Pancreas (tissue), 10 donors: Measurements from ENCODE around the gene LUC7L. TPM values are rescaled to one million over a fixed set of nuclear protein-coding genes. Genes with fewer than 3 reads are reported as not detected.
A peak's percentile ranks its signal among the peaks of the same experiment; 100 is the strongest.

Experiments used
- ATAC-seq, 4 donors: fragments of 200-7000 bp; cut with Tn5 transposase; one replicate each; pipeline versions ENCODE4 v1.8.0 to v1.9.1; 2020; ENCODE audit warnings: mild to moderate bottlenecking in 4 of 4, moderate library complexity in 4 of 4
- DNase-seq, 6 donors: peaks; one replicate each; pipeline ENCODE4 v3.0.0-alpha.2; 2020
- FAIRE-seq: peaks from 2 replicates; lab custom pipeline; 2012; peaks lifted over from hg19 to GRCh38; lab: Jason Lieb, UNC
- H3K27ac ChIP-seq, 4 donors: fragments of 200-600 bp; sonication (generic); 1 replicate in 3 of 4; 2 replicates in 1 of 4; pipeline versions ENCODE4 v1.5.0 to v1.8.0; 2020
- H3K27me3 ChIP-seq, 4 donors: fragments of 200-600 bp; one replicate each; pipeline ENCODE4 v1.8.0; 2021
- H3K36me3 ChIP-seq, 3 donors: fragments of 200-600 bp; sonication (generic) in 1 of 3; one replicate each; pipeline versions ENCODE4 v1.5.0 to v1.8.0; 2020 to 2021
- H3K4me1 ChIP-seq, 3 donors: fragments of 200-600 bp; one replicate each; pipeline ENCODE4 v1.8.0; 2021
- H3K4me3 ChIP-seq, 4 donors: fragments of 200-600 bp; sonication (generic) in 2 of 4; one replicate each; pipeline versions ENCODE4 v1.5.0 to v1.8.0; 2020 to 2021
- H3K9me3 ChIP-seq, 4 donors: fragments of 200-600 bp; one replicate each; pipeline ENCODE4 v1.8.0; 2021
- WGBS, 2 donors: extraction: QIAGEN DNeasy Blood & Tissue Kit; methylation state at CpG; one replicate each; pipeline ENCODE4 v1.1.7; 2013; 5-methylcytosine and 5-hydroxymethylcytosine counted together
- intact Hi-C, 3 donors: fragments of 100-400 bp; cut with DNase I; formaldehyde crosslinking; loops; one replicate each; pipeline versions ENCODE4 v1.11.1 to v1.14.2; 2022
- polyA plus RNA-seq, 2 donors: library from polyadenylated mRNA; stranded (reverse); fragments of 200-250 nt; gene quantifications; one replicate each; pipeline ENCODE4 v1.2.3, GENCODE V29; 2013
- total RNA-seq, 6 donors: library from RNA; stranded (reverse); fragmentation: NEBNext Ultra II Directional in 4 of 6; extraction: Animal tissue kit (Norgen Biotek cat#: 25700) in 4 of 6; gene quantifications; one replicate each; pipeline versions ENCODE4 v1.2.1 to v1.2.4, GENCODE V29; 2021 to 2023
- TF ChIP-seq, protein P1 (sequence below), 4 donors: fragments of 200-600 bp; sonication (generic) in 3 of 4; IDR thresholded peaks; one replicate each; pipeline versions ENCODE4 v1.5.0 to v1.8.0; 2021; ENCODE audit warnings: antibody characterized with exemption in 4 of 4
- donor health status: healthy with polysubstance abuse.
- donor health status: DM: no; HTN: no; CAD: no; lungs with moderate emphysema.
- donor health status: DM: no; HTN: no; CAD: no.
- donor health status: control.
- donor health status: control.
- donor health status: Bipolar disorder and iron deficiency.
- donor health status: DM: yes; HTN: yes; CAD: no.
- donor health status: DM: no; HTN: no; CAD: no.
- donor health status: DM: no; HTN: no; CAD: no.
- donor health status: DM: yes; HTN: yes; CAD: no.

The LUC7L gene
- total and polyA plus RNA-seq, 8 donors = 20.6 to 333 (median 37.5) TPM

- Histone ChIP-seq H3K4me1 (no peaks in the 10 kb centered on the region), H3K4me3 (no peak overlapping the region), H3K36me3 (peaks cover 10 to 61% (median 23%) of the 10 kb centered on the region in 3 donors), H3K27me3 (no peaks in the 10 kb centered on the region), H3K27ac (no peak overlapping the region), H3K9me3 (no peaks in the 10 kb centered on the region)
- 92 to 95% methylated on average over 34 of the region's 34 CpGs for WGBS, 2 donors
- TF ChIP-seq, protein P1, sequence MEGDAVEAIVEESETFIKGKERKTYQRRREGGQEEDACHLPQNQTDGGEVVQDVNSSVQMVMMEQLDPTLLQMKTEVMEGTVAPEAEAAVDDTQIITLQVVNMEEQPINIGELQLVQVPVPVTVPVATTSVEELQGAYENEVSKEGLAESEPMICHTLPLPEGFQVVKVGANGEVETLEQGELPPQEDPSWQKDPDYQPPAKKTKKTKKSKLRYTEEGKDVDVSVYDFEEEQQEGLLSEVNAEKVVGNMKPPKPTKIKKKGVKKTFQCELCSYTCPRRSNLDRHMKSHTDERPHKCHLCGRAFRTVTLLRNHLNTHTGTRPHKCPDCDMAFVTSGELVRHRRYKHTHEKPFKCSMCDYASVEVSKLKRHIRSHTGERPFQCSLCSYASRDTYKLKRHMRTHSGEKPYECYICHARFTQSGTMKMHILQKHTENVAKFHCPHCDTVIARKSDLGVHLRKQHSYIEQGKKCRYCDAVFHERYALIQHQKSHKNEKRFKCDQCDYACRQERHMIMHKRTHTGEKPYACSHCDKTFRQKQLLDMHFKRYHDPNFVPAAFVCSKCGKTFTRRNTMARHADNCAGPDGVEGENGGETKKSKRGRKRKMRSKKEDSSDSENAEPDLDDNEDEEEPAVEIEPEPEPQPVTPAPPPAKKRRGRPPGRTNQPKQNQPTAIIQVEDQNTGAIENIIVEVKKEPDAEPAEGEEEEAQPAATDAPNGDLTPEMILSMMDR (IDR thresholded peaks at IDR 0.05) = no peak
- intact Hi-C loops = no loop called here
- no peak for FAIRE-seq
- peak in 1 of 6 donors; percentile 21 for DNase-seq
- no peak for ATAC-seq
These were observed 39.6 kb downstream of the LUC7L start for GRCh38 chr16:189604-190186.

GRCh38 chr16:188674-189073, 40.6 kb downstream of the LUC7L start:
- no peak overlapping the region for H3K4me3 ChIP-seq
- WGBS, 2 donors = 76 to 82% methylated on average over 8 of the region's 8 CpGs
- no peaks in the 10 kb centered on the region for H3K9me3 ChIP-seq
- no peak for DNase-seq
- H3K4me1 ChIP-seq = no peaks in the 10 kb centered on the region
- no peak for FAIRE-seq
- H3K27ac ChIP-seq = no peak overlapping the region
- no peak for ATAC-seq
- TF ChIP-seq, protein P1 (IDR thresholded peaks at IDR 0.05) = no peak
- intact Hi-C loops = no loop called here
- peaks cover 9 to 51% (median 23%) of the 10 kb centered on the region in 3 donors for H3K36me3 ChIP-seq
- no peaks in the 10 kb centered on the region for H3K27me3 ChIP-seq

- no peak for DNase-seq
- WGBS, 2 donors = 95 to 96% methylated on average over 8 of the region's 8 CpGs
- ATAC-seq = no peak
- peaks cover 4 to 40% (median 18%) of the 10 kb centered on the region in 3 donors for H3K36me3 ChIP-seq
- TF ChIP-seq, protein P1 (IDR thresholded peaks at IDR 0.05) = no peak
- no peak overlapping the region for H3K4me3 ChIP-seq
- H3K4me1 ChIP-seq = no peaks in the 10 kb centered on the region
- no peaks in the 10 kb centered on the region for H3K9me3 ChIP-seq
- no peak for FAIRE-seq
- intact Hi-C loops = no loop called here
- H3K27ac ChIP-seq = no peak overlapping the region
- H3K27me3 ChIP-seq = no peaks in the 10 kb centered on the region
These were observed 41.9 kb downstream of the LUC7L start for GRCh38 chr16:187330-187729.

DNA sequence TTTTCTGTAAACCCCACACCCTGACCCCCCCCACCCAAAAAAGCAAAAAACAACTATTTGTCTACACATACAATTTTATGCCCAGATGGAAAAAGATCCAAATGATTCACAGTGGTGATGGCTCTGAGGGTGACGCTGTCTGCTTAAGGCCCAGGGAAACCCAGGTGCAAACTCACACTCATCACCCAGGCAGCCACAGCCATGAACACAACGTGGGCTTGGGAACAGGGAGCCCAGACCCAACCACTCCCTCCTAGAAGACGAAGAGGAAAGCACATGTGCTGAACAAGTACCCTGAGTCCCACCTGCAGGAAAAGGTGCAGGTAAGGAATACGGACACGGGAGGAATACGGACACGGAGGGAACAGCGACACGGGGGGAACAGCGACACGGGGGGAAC, 43.6 kb downstream of the LUC7L start:
- Histone ChIP-seq H3K4me1 (peaks cover 6 to 9% (median 7%) of the 10 kb centered on the region in 3 donors), H3K27ac (no peak overlapping the region), H3K9me3 (no peaks in the 10 kb centered on the region), H3K4me3 (no peak overlapping the region), H3K36me3 (peaks cover 4 to 31% (median 11%) of the 10 kb centered on the region in 3 donors), H3K27me3 (no peaks in the 10 kb centered on the region)
- FAIRE-seq = no peak
- WGBS, 2 donors = 81 to 92% methylated on average over 10 to 11 of the region's 11 CpGs
- no peak for DNase-seq
- intact Hi-C loops = no loop called here
- TF ChIP-seq, protein P1 (IDR thresholded peaks at IDR 0.05) = no peak
- ATAC-seq = no peak

DNA sequence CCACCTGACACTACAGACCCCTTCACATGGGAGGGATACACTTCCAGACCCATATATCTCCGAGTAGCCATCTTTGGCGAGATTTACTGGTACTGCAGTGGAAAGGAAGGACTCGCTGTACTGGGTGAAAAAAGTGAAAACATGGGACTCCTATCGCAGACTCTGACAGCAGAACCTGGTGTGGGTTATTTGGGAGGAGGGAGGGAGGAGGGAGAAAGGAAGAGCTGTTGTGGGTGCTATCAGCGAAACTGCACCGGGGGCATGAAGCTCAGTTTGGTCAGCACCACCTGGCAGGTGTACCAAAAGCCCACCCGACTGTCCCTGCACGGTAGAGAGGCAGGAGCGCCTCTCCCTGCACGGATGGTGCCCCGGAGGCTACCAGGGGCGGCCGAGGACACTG, 44.0 kb downstream of the LUC7L start:
- no peaks in the 10 kb centered on the region for H3K27me3 ChIP-seq
- FAIRE-seq (no peak), DNase-seq (no peak), ATAC-seq (no peak)
- H3K36me3 ChIP-seq = peaks cover 4 to 26% (median 11%) of the 10 kb centered on the region in 3 donors
- no peaks in the 10 kb centered on the region for H3K9me3 ChIP-seq
- H3K4me1 ChIP-seq = peaks cover 10 to 14% (median 10%) of the 10 kb centered on the region in 3 donors
- 91% methylated on average over 13 of the region's 13 CpGs for WGBS, 2 donors
- intact Hi-C loops = no loop called here
- H3K27ac ChIP-seq = no peak overlapping the region
- TF ChIP-seq, protein P1 (IDR thresholded peaks at IDR 0.05) = no peak
- no peak overlapping the region for H3K4me3 ChIP-seq
